Sigmoid colon (tissue), 4 donors: ENCODE measurements around the gene SLC10A1.

Source experiments
- CTCF ChIP-seq, 4 experiments: fragments of 450-650 bp in 3 of 4; fragments of 200-600 bp in 1 of 4; IDR thresholded peaks; one replicate each; pipeline ENCODE4 v1.5.1; 2016 to 2019; ENCODE audit warnings: antibody characterized with exemption in 4 of 4, mild to moderate bottlenecking in 3 of 4, moderate library complexity in 2 of 4
- EP300 ChIP-seq, 4 donors: sonication (generic); formaldehyde crosslinking; IDR thresholded peaks; one replicate each; pipeline ENCODE4 v1.6.1; 2017; ENCODE audit warnings: antibody characterized with exemption in 4 of 4
- POLR2A ChIP-seq, 2 donors: fragments of 450-650 bp; IDR thresholded peaks; one replicate each; pipeline ENCODE4 v1.6.1; 2016; ENCODE audit warnings: antibody characterized with exemption in 2 of 2, mild to moderate bottlenecking in 2 of 2, moderate library complexity in 2 of 2

- TF ChIP-seq EP300 (IDR thresholded peaks at IDR 0.05) (no peak), CTCF (IDR thresholded peaks at IDR 0.05) (no peak), POLR2A (IDR thresholded peaks at IDR 0.05) (no peak)
Observed at GRCh38 chr14:69808919-69809808, 12.1 kb upstream of the SLC10A1 start.
